K562 (cell line): ENCODE data around the gene NSRP1. TPM values are rescaled to one million over a fixed set of nuclear protein-coding genes. Genes with fewer than 3 reads are reported as not detected.

ENCODE experiments used
- CC2D1A ChIP-seq: fragments of 450-650 bp; IDR thresholded peaks from 2 replicates; pipeline ENCODE4 v1.6.1; 2017; ENCODE audit warnings: mild to moderate bottlenecking
- CEBPB ChIP-seq: fragments of 450-650 bp; IDR thresholded peaks from 2 replicates; pipeline ENCODE4 v1.6.1; 2016; ENCODE audit warnings: missing genetic modification characterization, missing compliant biosample characterization
- CEBPG ChIP-seq, 3 experiments: fragments of 200-800 bp in 1 of 3; sonication (Bioruptor generic) in 1 of 3; sonication (generic) in 1 of 3; formaldehyde crosslinking in 1 of 3; IDR thresholded peaks in 2 of 3; conservative IDR thresholded peaks in 1 of 3; 2 replicates each; pipeline versions ENCODE4 v1.6.1 to v1.8.0; 2016 to 2022; ENCODE audit warnings: missing compliant biosample characterization in 2 of 3, missing genetic modification characterization in 2 of 3, mild to moderate bottlenecking in 1 of 3, missing genetic modification reagents in 1 of 3
- EP300 ChIP-seq: IDR thresholded peaks from 2 replicates; pipeline ENCODE4 v1.6.1; 2012; ENCODE audit warnings: low read length, improper control_type of control experiment
- GABPB1 ChIP-seq: sonication (generic); formaldehyde crosslinking; IDR thresholded peaks from 2 replicates; pipeline ENCODE4 v1.8.0; 2022; ENCODE audit warnings: mild to moderate bottlenecking, missing genetic modification reagents
- NFE2L1 ChIP-seq: fragments of 450-650 bp; IDR thresholded peaks from 2 replicates; pipeline ENCODE4 v1.6.1; 2016; ENCODE audit warnings: missing genetic modification characterization, low read depth, mild to moderate bottlenecking, missing compliant biosample characterization, moderate library complexity, borderline replicate concordance
- SAFB ChIP-seq: fragments of 200-400 bp; formaldehyde crosslinking; IDR thresholded peaks from 2 replicates; pipeline ENCODE4 v1.6.1; 2017; ENCODE audit warnings: low read depth, low read length, borderline replicate concordance
- SMAD3 ChIP-seq: fragments of 450-650 bp; formaldehyde crosslinking; conservative IDR thresholded peaks from 2 replicates; pipeline ENCODE4 v1.4.0; 2020; ENCODE audit warnings: mild to moderate bottlenecking
- SMC3 ChIP-seq: conservative IDR thresholded peaks from 2 replicates; pipeline ENCODE4 v1.6.1; 2011; ENCODE audit warnings: low read depth, low read length, improper control_type of control experiment; ENCODE audit not compliant: insufficient read depth
- ZNF253 ChIP-seq: fragments of 250-450 bp; sonication (Bioruptor Pico); conservative IDR thresholded peaks from 2 replicates; pipeline ENCODE4 v1.6.1; 2021; ENCODE audit warnings: mild to moderate bottlenecking
- ZNF655 ChIP-seq: fragments of 250-450 bp; sonication (Bioruptor Pico); IDR thresholded peaks from 2 replicates; pipeline ENCODE4 v1.5.0; 2021
- ZSCAN32 ChIP-seq: fragments of 450-650 bp; formaldehyde crosslinking; IDR thresholded peaks from 2 replicates; pipeline ENCODE4 v1.4.0; 2020; ENCODE audit warnings: mild to moderate bottlenecking, moderate library complexity
- polyA plus RNA-seq, 8 experiments: library from polyadenylated mRNA; depleted of rRNA in 4 of 8; stranded (reverse) in 5 of 8; unstranded in 3 of 8; fragments of >200 nt; fragmentation: Nextera tagmentation in 2 of 8; fragmentation: Illumina TruSeq in 1 of 8; extraction: Ambion mirVana in 2 of 8; extraction: Trizol in 1 of 8; gene quantifications; 2 replicates each; pipeline versions ENCODE4 v1.2.1 to v1.2.3, GENCODE V29; 2011 to 2014; ENCODE audit warnings: inconsistent platforms in 1 of 8, missing spikeins in 1 of 8
- total RNA-seq, 7 experiments: library from RNA; depleted of rRNA in 6 of 7; stranded (reverse); fragments of >200 nt in 6 of 7; fragmentation: Illumina TruSeq in 2 of 7; extraction: Trizol in 2 of 7; gene quantifications; 2 replicates each; pipeline versions ENCODE4 v1.2.1 to v1.2.3, GENCODE V29; 2011 to 2021; ENCODE audit warnings: low replicate concordance in 1 of 7
- TF ChIP-seq, protein P1 (sequence below): IDR thresholded peaks from 2 replicates; pipeline ENCODE4 v1.6.1; 2012; ENCODE audit warnings: low read depth, low read length, improper control_type of control experiment, borderline replicate concordance
- TF ChIP-seq, protein P2 (sequence below): fragments of 250-450 bp; sonication (Bioruptor Pico); IDR thresholded peaks from 2 replicates; pipeline ENCODE4 v1.8.0; 2021; ENCODE audit warnings: moderate library complexity, mild to moderate bottlenecking, inconsistent platforms
- TF ChIP-seq, protein P3 (sequence below): fragments of 450-650 bp; IDR thresholded peaks from 2 replicates; pipeline ENCODE4 v1.7.1; 2018; ENCODE audit warnings: mild to moderate bottlenecking, low read depth; ENCODE audit not compliant: partially characterized antibody
- TF ChIP-seq, protein P4 (sequence below): fragments of 450-650 bp; IDR thresholded peaks from 2 replicates; pipeline ENCODE4 v1.6.1; 2017; ENCODE audit warnings: antibody characterized with exemption, mild to moderate bottlenecking

Gene NSRP1
- total and polyA plus RNA-seq, 9 of the 15 experiments (the other 6 are each of a cell fraction or from before 2014, with no cell fraction given) = 18.4 to 68.6 (median 32.7) TPM

- TF ChIP-seq, protein P1, sequence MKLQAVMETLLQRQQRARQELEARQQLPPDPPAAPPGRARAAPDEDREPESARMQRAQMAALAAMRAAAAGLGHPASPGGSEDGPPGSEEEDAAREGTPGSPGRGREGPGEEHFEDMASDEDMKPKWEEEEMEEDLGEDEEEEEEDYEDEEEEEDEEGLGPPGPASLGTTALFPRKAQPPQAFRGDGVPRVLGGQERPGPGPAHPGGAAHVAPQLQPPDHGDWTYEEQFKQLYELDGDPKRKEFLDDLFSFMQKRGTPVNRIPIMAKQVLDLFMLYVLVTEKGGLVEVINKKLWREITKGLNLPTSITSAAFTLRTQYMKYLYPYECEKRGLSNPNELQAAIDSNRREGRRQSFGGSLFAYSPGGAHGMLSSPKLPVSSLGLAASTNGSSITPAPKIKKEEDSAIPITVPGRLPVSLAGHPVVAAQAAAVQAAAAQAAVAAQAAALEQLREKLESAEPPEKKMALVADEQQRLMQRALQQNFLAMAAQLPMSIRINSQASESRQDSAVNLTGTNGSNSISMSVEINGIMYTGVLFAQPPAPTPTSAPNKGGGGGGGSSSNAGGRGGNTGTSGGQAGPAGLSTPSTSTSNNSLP = no peak
- TF ChIP-seq, protein P2, sequence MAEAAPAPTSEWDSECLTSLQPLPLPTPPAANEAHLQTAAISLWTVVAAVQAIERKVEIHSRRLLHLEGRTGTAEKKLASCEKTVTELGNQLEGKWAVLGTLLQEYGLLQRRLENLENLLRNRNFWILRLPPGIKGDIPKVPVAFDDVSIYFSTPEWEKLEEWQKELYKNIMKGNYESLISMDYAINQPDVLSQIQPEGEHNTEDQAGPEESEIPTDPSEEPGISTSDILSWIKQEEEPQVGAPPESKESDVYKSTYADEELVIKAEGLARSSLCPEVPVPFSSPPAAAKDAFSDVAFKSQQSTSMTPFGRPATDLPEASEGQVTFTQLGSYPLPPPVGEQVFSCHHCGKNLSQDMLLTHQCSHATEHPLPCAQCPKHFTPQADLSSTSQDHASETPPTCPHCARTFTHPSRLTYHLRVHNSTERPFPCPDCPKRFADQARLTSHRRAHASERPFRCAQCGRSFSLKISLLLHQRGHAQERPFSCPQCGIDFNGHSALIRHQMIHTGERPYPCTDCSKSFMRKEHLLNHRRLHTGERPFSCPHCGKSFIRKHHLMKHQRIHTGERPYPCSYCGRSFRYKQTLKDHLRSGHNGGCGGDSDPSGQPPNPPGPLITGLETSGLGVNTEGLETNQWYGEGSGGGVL (CRISPR knock-in tag) = no peak
- TF ChIP-seq CEBPG (CRISPR knock-in tag; IDR thresholded peaks at IDR 0.05) = no peak
- TF ChIP-seq CEBPG (tag; conservative IDR thresholded peaks at IDR 0.05 in 1 of 2, IDR thresholded peaks at IDR 0.05 in 1 of 2) = peak; percentile 77 to 83
- no peak for TF ChIP-seq GABPB1
- TF ChIP-seq, protein P3, sequence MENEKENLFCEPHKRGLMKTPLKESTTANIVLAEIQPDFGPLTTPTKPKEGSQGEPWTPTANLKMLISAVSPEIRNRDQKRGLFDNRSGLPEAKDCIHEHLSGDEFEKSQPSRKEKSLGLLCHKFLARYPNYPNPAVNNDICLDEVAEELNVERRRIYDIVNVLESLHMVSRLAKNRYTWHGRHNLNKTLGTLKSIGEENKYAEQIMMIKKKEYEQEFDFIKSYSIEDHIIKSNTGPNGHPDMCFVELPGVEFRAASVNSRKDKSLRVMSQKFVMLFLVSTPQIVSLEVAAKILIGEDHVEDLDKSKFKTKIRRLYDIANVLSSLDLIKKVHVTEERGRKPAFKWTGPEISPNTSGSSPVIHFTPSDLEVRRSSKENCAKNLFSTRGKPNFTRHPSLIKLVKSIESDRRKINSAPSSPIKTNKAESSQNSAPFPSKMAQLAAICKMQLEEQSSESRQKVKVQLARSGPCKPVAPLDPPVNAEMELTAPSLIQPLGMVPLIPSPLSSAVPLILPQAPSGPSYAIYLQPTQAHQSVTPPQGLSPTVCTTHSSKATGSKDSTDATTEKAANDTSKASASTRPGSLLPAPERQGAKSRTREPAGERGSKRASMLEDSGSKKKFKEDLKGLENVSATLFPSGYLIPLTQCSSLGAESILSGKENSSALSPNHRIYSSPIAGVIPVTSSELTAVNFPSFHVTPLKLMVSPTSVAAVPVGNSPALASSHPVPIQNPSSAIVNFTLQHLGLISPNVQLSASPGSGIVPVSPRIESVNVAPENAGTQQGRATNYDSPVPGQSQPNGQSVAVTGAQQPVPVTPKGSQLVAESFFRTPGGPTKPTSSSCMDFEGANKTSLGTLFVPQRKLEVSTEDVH = no peak
- no peak for TF ChIP-seq ZNF253
- TF ChIP-seq CC2D1A = no peak
- TF ChIP-seq EP300 = no peak
- 0 out of 2 replicates have a peak, but pooled peaks have one; percentile 37 for TF ChIP-seq ZSCAN32
- TF ChIP-seq NFE2L1 (tag) = no peak
- no peak for TF ChIP-seq SMAD3 (CRISPR knock-in tag)
- TF ChIP-seq CEBPB (tag) = peak; percentile 68
- TF ChIP-seq, protein P4, sequence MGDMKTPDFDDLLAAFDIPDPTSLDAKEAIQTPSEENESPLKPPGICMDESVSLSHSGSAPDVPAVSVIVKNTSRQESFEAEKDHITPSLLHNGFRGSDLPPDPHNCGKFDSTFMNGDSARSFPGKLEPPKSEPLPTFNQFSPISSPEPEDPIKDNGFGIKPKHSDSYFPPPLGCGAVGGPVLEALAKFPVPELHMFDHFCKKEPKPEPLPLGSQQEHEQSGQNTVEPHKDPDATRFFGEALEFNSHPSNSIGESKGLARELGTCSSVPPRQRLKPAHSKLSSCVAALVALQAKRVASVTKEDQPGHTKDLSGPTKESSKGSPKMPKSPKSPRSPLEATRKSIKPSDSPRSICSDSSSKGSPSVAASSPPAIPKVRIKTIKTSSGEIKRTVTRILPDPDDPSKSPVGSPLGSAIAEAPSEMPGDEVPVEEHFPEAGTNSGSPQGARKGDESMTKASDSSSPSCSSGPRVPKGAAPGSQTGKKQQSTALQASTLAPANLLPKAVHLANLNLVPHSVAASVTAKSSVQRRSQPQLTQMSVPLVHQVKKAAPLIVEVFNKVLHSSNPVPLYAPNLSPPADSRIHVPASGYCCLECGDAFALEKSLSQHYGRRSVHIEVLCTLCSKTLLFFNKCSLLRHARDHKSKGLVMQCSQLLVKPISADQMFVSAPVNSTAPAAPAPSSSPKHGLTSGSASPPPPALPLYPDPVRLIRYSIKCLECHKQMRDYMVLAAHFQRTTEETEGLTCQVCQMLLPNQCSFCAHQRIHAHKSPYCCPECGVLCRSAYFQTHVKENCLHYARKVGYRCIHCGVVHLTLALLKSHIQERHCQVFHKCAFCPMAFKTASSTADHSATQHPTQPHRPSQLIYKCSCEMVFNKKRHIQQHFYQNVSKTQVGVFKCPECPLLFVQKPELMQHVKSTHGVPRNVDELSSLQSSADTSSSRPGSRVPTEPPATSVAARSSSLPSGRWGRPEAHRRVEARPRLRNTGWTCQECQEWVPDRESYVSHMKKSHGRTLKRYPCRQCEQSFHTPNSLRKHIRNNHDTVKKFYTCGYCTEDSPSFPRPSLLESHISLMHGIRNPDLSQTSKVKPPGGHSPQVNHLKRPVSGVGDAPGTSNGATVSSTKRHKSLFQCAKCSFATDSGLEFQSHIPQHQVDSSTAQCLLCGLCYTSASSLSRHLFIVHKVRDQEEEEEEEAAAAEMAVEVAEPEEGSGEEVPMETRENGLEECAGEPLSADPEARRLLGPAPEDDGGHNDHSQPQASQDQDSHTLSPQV = no peak
- TF ChIP-seq ZNF655 (CRISPR knock-in tag) = no peak
- TF ChIP-seq SMC3 = no peak
- no peak for TF ChIP-seq SAFB
Observed at GRCh38 chr17:30092886-30093285, 23.7 kb upstream of the NSRP1 start (continued).
